Kidney (tissue), 14 donors: ENCODE measurements around the gene TMEM207. TPM values are rescaled to one million over a fixed set of nuclear protein-coding genes. Genes with fewer than 3 reads are reported as not detected.

ENCODE experiments used
- DNase-seq, 5 donors: peaks; one replicate each; pipeline ENCODE4 v3.0.0-alpha.2; 2013 to 2020
- FAIRE-seq: peaks from 2 replicates; lab custom pipeline; 2012; peaks lifted over from hg19 to GRCh38; lab: Jason Lieb, UNC
- H3K27ac ChIP-seq, 2 donors: one replicate each; pipeline ENCODE4 v1.7.0; 2013; ENCODE audit warnings: low read depth in 2 of 2, low read length in 2 of 2, inconsistent platforms in 1 of 2
- H3K27me3 ChIP-seq: one replicate; pipeline ENCODE4 v1.7.1; 2013; ENCODE audit warnings: low read length, inconsistent platforms; ENCODE audit not compliant: control insufficient read depth, insufficient read depth
- H3K36me3 ChIP-seq, 3 donors: one replicate each; pipeline versions ENCODE4 v1.7.0 to v1.7.1; 2013; ENCODE audit warnings: low read length in 3 of 3, control low read depth in 1 of 3, inconsistent platforms in 1 of 3; ENCODE audit not compliant: insufficient read depth in 3 of 3, control insufficient read depth in 2 of 3
- H3K4me1 ChIP-seq, 3 donors: one replicate each; pipeline versions ENCODE4 v1.7.0 to v1.7.1; 2013; ENCODE audit warnings: low read length in 3 of 3, inconsistent platforms in 1 of 3, low read depth in 1 of 3; ENCODE audit not compliant: control insufficient read depth in 2 of 3, insufficient read depth in 2 of 3
- H3K4me3 ChIP-seq, 3 donors: one replicate each; pipeline versions ENCODE4 v1.7.0 to v1.8.1; 2013; ENCODE audit warnings: low read length in 3 of 3, control low read depth in 1 of 3, inconsistent platforms in 1 of 3
- H3K9ac ChIP-seq, 3 donors: one replicate each; pipeline versions ENCODE4 v1.7.0 to v1.7.1; 2013; ENCODE audit warnings: low read length in 3 of 3, control low read depth in 1 of 3, inconsistent platforms in 1 of 3
- H3K9me3 ChIP-seq, 3 donors: one replicate each; pipeline versions ENCODE4 v1.7.0 to v1.7.1; 2013; ENCODE audit warnings: low read length in 3 of 3, control low read depth in 1 of 3, inconsistent platforms in 1 of 3; ENCODE audit not compliant: control insufficient read depth in 2 of 3, insufficient read depth in 1 of 3
- CTCF ChIP-seq: IDR thresholded peaks from 3 replicates; pipeline ENCODE4 v1.5.1; 2012; ENCODE audit warnings: mild to moderate bottlenecking, moderate library complexity, borderline replicate concordance; ENCODE audit not compliant: insufficient read depth; ENCODE audit errors: extremely low read depth
- intact Hi-C: fragments of 100-400 bp; cut with DNase I; formaldehyde crosslinking; loops from one replicate; pipeline ENCODE4 v1.11.1; 2022
- polyA plus RNA-seq: library from polyadenylated mRNA; stranded (reverse); fragments of 350-450 nt; fragmentation: Illumina TruSeq; extraction: RNeasy Lipid Tissue Mini Kit (QIAGEN cat#74804); gene quantifications from one replicate; pipeline ENCODE4 v1.2.3, GENCODE V29; 2014; ENCODE audit warnings: low read depth, low replicate concordance; ENCODE audit not compliant: insufficient read depth
- total RNA-seq: library from RNA; stranded (reverse); fragmentation: NEBNext Ultra II Directional; extraction: Animal tissue kit (Norgen Biotek cat#: 25700); gene quantifications from one replicate; pipeline ENCODE4 v1.2.1, GENCODE V29; 2021
- donor health status: control.
- donor health status: control.
- donor health status: control.
- donor health status: control.
- donor health status: control.
- donor health status: DM: yes; HTN: yes; CAD: no.
- donor health status: Normal renal cell carcinoma (clear cell type).

TMEM207 gene
- total and polyA plus RNA-seq, 2 donors from 2014 or later, result 21.2 TPM; not detected in 1

GRCh38 chr3:190426806-190427507 lies 22.7 kb downstream of the TMEM207 start:
- Histone ChIP-seq H3K27ac (no peak overlapping the region), H3K27me3 (no peaks in the 10 kb centered on the region), H3K9ac (no peak overlapping the region), H3K4me1 (no peaks in the 10 kb centered on the region), H3K4me3 (no peak overlapping the region), H3K36me3 (no peaks in the 10 kb centered on the region), H3K9me3 (no peaks in the 10 kb centered on the region)
- DNase-seq (no peak), FAIRE-seq (no peak)
- intact Hi-C loops, result loop anchor here (10.0 kb wide), 1 partner anchor 202 kb away; no protein-coding TSS in a partner anchor
- TF ChIP-seq CTCF, result no peak

- H3K27ac ChIP-seq, result no peak overlapping the region
- H3K9me3 ChIP-seq, result no peaks in the 10 kb centered on the region
- no peaks in the 10 kb centered on the region for H3K36me3 ChIP-seq
- DNase-seq (no peak), FAIRE-seq (peak; percentile 84)
- no peak overlapping the region for H3K9ac ChIP-seq
- H3K4me1 ChIP-seq, result no peaks in the 10 kb centered on the region
- H3K4me3 ChIP-seq, result no peak overlapping the region
- intact Hi-C loops, result loop anchor here (10.0 kb wide), 1 partner anchor 201 kb away; no protein-coding TSS in a partner anchor
- no peaks in the 10 kb centered on the region for H3K27me3 ChIP-seq
- TF ChIP-seq CTCF, result no peak
Measured at GRCh38 chr3:190425833-190426232, 23.9 kb downstream of the TMEM207 start.

- no peak overlapping the region for H3K9ac ChIP-seq
- FAIRE-seq (peak; percentile 77), DNase-seq (peak; percentile 53 to 83 (median 73))
- peak overlapping the region in 1 of 3 donors; percentile 38 for H3K4me3 ChIP-seq
- H3K27ac ChIP-seq, result no peak overlapping the region
- no peaks in the 10 kb centered on the region for H3K36me3 ChIP-seq
- intact Hi-C loops, result loop anchor here (10.0 kb wide), 1 partner anchor 200 kb away; no protein-coding TSS in a partner anchor
- H3K9me3 ChIP-seq, result no peaks in the 10 kb centered on the region
- H3K27me3 ChIP-seq, result no peaks in the 10 kb centered on the region
- peak; percentile 59 for TF ChIP-seq CTCF
- H3K4me1 ChIP-seq, result no peaks in the 10 kb centered on the region
Measured at GRCh38 chr3:190424478-190425439, 24.9 kb downstream of the TMEM207 start.
